Tibial nerve (tissue), 4 donors: ENCODE results near the gene SLC7A9. TPM values are rescaled to one million over a fixed set of nuclear protein-coding genes. Genes with fewer than 3 reads are reported as not detected.
"Not testable (repeated sequence)": the region's sequence is repeated elsewhere in the genome, so short reads cannot be mapped to it uniquely, and the experiment has no call there.

Experiments used
- DNase-seq, 2 donors: peaks; one replicate each; pipeline ENCODE4 v3.0.0-alpha.2; 2019; ENCODE audit warnings: low spot score in 2 of 2
- H3K27ac ChIP-seq, 4 donors: fragments of 200-600 bp; sonication (generic) in 3 of 4; one replicate each; pipeline ENCODE4 v1.5.1; 2017 to 2019; ENCODE audit warnings: mild to moderate bottlenecking in 1 of 4
- H3K27me3 ChIP-seq, 2 donors: fragments of 200-600 bp; sonication (generic) in 1 of 2; one replicate each; pipeline versions ENCODE4 v1.5.1 to v1.6.0; 2017 to 2019
- H3K36me3 ChIP-seq, 3 donors: fragments of 200-600 bp; sonication (generic); one replicate each; pipeline ENCODE4 v1.5.1; 2018 to 2019
- H3K4me1 ChIP-seq, 4 donors: fragments of 200-600 bp; sonication (generic) in 3 of 4; one replicate each; pipeline ENCODE4 v1.5.1; 2017 to 2019
- H3K4me3 ChIP-seq, 4 donors: fragments of 200-600 bp; sonication (generic) in 3 of 4; one replicate each; pipeline ENCODE4 v1.5.1; 2017 to 2019; ENCODE audit warnings: mild to moderate bottlenecking in 1 of 4, moderate library complexity in 1 of 4
- H3K9me3 ChIP-seq, 4 donors: fragments of 200-600 bp; sonication (generic) in 3 of 4; one replicate each; pipeline ENCODE4 v1.5.1; 2017 to 2019
- CTCF ChIP-seq, 5 experiments: fragments of 200-600 bp in 3 of 5; fragments of 450-650 bp in 2 of 5; sonication (generic) in 3 of 5; IDR thresholded peaks; one replicate each; pipeline ENCODE4 v1.5.1; 2016 to 2019; ENCODE audit warnings: antibody characterized with exemption in 5 of 5, mild to moderate bottlenecking in 3 of 5, moderate library complexity in 2 of 5
- EP300 ChIP-seq, 2 donors: sonication (generic); formaldehyde crosslinking; IDR thresholded peaks; one replicate each; pipeline ENCODE4 v1.6.1; 2017; ENCODE audit warnings: antibody characterized with exemption in 2 of 2, mild to moderate bottlenecking in 1 of 2
- POLR2A ChIP-seq, 2 donors: fragments of 450-650 bp; IDR thresholded peaks; one replicate each; pipeline ENCODE4 v1.6.1; 2017; ENCODE audit warnings: antibody characterized with exemption in 2 of 2, mild to moderate bottlenecking in 2 of 2, moderate library complexity in 2 of 2
- WGBS, 2 donors: methylation state at CpG; one replicate each; pipeline ENCODE4 v1.1.5; 2018; 5-methylcytosine and 5-hydroxymethylcytosine counted together
- total RNA-seq, 4 donors: library from RNA; depleted of rRNA; stranded (reverse); fragments of >200 nt; gene quantifications; one replicate each; pipeline ENCODE4 v1.1.0, GENCODE V29; 2016

The SLC7A9 gene
- total RNA-seq, 4 donors from 2014 or later: 1.6 TPM; not detected in 3

DNA sequence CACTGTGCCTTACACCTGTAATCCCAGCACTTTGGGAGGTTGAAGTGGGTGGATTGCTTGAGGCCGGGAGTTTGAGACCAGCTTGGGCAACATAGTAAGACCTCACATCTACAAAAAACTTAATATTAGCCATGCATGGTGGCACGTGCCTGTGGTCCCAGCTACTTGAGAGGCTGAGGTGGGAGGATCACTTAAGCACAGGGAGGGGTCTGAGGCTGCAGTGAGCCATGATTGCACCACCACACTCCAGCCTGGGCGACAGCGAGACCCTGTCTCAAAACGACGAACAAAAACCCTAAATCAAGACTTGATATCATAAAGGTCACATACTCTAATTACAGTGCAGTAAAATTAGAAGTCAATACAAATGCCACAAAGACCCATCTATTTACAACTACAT is 17.4 kb downstream of the SLC7A9 start:
- TF ChIP-seq EP300 (IDR thresholded peaks at IDR 0.05) (no peak), CTCF (IDR thresholded peaks at IDR 0.05) (no peak), POLR2A (IDR thresholded peaks at IDR 0.05) (no peak)
- WGBS, 2 donors: 74 to 84% methylated on average over 6 of the region's 6 CpGs
- peaks cover 0 to 26% (median 0%) of the 10 kb centered on the region in 3 donors for H3K36me3 ChIP-seq
- no peaks in the 10 kb centered on the region for H3K27me3 ChIP-seq
- no peak overlapping the region for H3K4me3 ChIP-seq
- no peak for DNase-seq
- H3K9me3 ChIP-seq: no peaks in the 10 kb centered on the region
- no peaks in the 10 kb centered on the region for H3K4me1 ChIP-seq
- no peak overlapping the region for H3K27ac ChIP-seq

DNA sequence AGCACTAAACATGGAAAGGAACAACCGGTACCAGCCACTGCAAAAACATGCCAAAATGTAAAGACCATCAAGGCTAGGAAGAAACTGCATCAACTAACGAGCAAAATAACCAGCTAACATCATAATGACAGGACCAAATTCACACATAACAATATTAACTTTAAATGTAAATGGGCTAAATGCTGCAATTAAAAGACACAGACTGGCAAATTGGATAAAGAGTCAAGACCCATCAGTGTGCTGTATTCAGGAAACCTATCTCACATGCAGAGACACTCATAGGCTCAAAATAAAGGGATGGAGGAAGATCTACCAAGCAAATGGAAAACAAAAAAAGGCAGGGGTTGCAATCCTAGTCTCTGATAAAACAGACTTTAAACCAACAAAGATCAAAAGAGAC is 21.5 kb downstream of the SLC7A9 start:
- not testable (repeated sequence) for H3K4me1 ChIP-seq, H3K4me3 ChIP-seq, H3K27me3 ChIP-seq, H3K27ac ChIP-seq, DNase-seq, H3K9me3 ChIP-seq
- peaks cover 0 to 18% (median 0%) of the 10 kb centered on the region in 3 donors for H3K36me3 ChIP-seq
- 50% methylated on average over 1 of the region's 2 CpGs; no CpG with 5 or more reads in 1 of the 2 donors for WGBS, 2 donors

DNA sequence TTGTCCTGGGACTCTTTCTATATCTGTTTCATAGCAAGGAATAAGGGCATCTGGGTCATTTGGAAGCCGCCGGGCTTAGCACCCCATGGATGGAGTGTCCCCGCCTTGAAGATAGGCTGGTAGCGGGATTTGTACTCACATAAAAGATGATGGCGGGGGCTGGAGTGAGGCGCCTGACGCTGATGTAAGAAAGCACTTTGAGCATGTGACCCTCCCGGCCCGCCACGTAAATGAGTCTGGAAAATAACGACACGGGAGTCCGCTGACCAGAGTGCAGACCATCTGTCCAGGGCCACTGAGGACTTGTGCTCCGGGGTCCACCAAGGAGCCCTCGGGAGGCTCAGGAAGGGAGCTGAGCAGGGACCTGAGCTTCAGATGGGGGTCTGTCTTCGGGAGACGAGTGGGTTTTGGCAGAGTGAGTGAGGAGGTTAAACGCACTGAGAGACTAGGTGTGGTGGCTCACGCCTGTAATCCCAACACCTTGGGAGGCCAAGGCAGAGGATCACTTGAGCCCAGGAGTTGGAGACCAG is 25.8 kb downstream of the SLC7A9 start:
- Histone ChIP-seq H3K27me3 (no peaks in the 10 kb centered on the region), H3K4me1 (no peaks in the 10 kb centered on the region), H3K36me3 (peaks cover 0 to 56% (median 0%) of the 10 kb centered on the region in 3 donors), H3K4me3 (no peak overlapping the region), H3K9me3 (peaks cover 0 to 31% (median 0%) of the 10 kb centered on the region in 4 donors), H3K27ac (no peak overlapping the region)
- 94% methylated on average over 19 of the region's 19 CpGs for WGBS, 2 donors
- TF ChIP-seq POLR2A (IDR thresholded peaks at IDR 0.05): no peak
- TF ChIP-seq CTCF (IDR thresholded peaks at IDR 0.05): no peak
- no peak for TF ChIP-seq EP300 (IDR thresholded peaks at IDR 0.05)
- no peak for DNase-seq

- H3K4me3 ChIP-seq: no peak overlapping the region
- no peaks in the 10 kb centered on the region for H3K4me1 ChIP-seq
- WGBS, 2 donors: 60 to 61% methylated on average over 8 of the region's 8 CpGs
- DNase-seq: no peak
- H3K36me3 ChIP-seq: peaks cover 0 to 56% (median 0%) of the 10 kb centered on the region in 3 donors
- H3K27me3 ChIP-seq: no peaks in the 10 kb centered on the region
- peaks cover 0 to 31% (median 0%) of the 10 kb centered on the region in 4 donors for H3K9me3 ChIP-seq
- TF ChIP-seq POLR2A (IDR thresholded peaks at IDR 0.05): no peak
- TF ChIP-seq EP300 (IDR thresholded peaks at IDR 0.05): no peak
- TF ChIP-seq CTCF (IDR thresholded peaks at IDR 0.05): no peak
- H3K27ac ChIP-seq: no peak overlapping the region
These were observed 27.5 kb downstream of the SLC7A9 start for GRCh38 chr19:32842061-32842460.

- Histone ChIP-seq H3K9me3 (peaks cover 0 to 24% (median 0%) of the 10 kb centered on the region in 4 donors), H3K27me3 (no peaks in the 10 kb centered on the region), H3K27ac (no peak overlapping the region), H3K36me3 (peaks cover 0 to 36% (median 0%) of the 10 kb centered on the region in 3 donors), H3K4me1 (no peaks in the 10 kb centered on the region), H3K4me3 (no peak overlapping the region)
- no peak for TF ChIP-seq CTCF (IDR thresholded peaks at IDR 0.05)
- no peak for TF ChIP-seq POLR2A (IDR thresholded peaks at IDR 0.05)
- no peak for TF ChIP-seq EP300 (IDR thresholded peaks at IDR 0.05)
- DNase-seq: no peak
- WGBS, 2 donors: 62 to 76% methylated on average over 7 of the region's 7 CpGs
These were observed 32.0 kb downstream of the SLC7A9 start for GRCh38 chr19:32837531-32837930.

DNA sequence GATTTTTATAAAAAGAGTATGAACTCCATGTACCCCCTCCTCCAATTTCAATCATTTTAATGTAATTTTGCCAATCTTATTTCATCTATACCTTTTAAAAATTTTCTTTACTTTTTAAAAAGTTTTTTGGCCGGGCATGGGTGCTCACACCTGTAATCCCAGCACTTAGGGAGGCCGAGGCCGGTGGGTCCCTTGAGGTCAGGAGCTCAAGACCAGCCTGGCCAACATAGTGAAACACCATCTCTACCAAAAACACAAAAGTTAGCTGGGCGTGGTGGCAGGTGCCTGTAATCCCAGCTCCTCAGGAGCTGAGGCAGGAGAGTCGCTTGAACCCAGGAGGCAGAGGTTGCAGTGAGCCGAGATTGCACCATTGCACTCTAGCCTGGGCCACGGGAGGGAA is 36.2 kb downstream of the SLC7A9 start:
- H3K27ac ChIP-seq, H3K9me3 ChIP-seq, DNase-seq, H3K27me3 ChIP-seq, H3K4me1 ChIP-seq, H3K4me3 ChIP-seq: not testable (repeated sequence)
- WGBS, 2 donors: 86 to 87% methylated on average over 7 of the region's 7 CpGs
- H3K36me3 ChIP-seq: peaks cover 0 to 42% (median 0%) of the 10 kb centered on the region in 3 donors

GRCh38 chr19:32832825-32833224 is 36.7 kb downstream of the SLC7A9 start:
- not testable (repeated sequence) for H3K4me3 ChIP-seq, H3K9me3 ChIP-seq, H3K27me3 ChIP-seq, DNase-seq, H3K27ac ChIP-seq, H3K4me1 ChIP-seq
- peaks cover 0 to 48% (median 0%) of the 10 kb centered on the region in 3 donors for H3K36me3 ChIP-seq
- WGBS, 2 donors: 89 to 91% methylated on average over 7 of the region's 7 CpGs

GRCh38 chr19:32832094-32832493 is 37.5 kb downstream of the SLC7A9 start:
- not testable (repeated sequence) for H3K27me3 ChIP-seq, H3K4me3 ChIP-seq, H3K4me1 ChIP-seq, H3K9me3 ChIP-seq, H3K27ac ChIP-seq, DNase-seq
- H3K36me3 ChIP-seq: peaks cover 0 to 51% (median 0%) of the 10 kb centered on the region in 3 donors
- WGBS, 2 donors: 90 to 92% methylated on average over 12 of the region's 12 CpGs
